ENCODE data around the gene CFAP299. TPM values are rescaled to one million over a fixed set of nuclear protein-coding genes. Genes with fewer than 3 reads are reported as not detected.
"Not testable (repeated sequence)": the region's sequence is repeated elsewhere in the genome, so short reads cannot be mapped to it uniquely, and the experiment has no call there.

CFAP299 gene
- total RNA-seq, 6 experiments from 2014 or later, result not detected

DNA sequence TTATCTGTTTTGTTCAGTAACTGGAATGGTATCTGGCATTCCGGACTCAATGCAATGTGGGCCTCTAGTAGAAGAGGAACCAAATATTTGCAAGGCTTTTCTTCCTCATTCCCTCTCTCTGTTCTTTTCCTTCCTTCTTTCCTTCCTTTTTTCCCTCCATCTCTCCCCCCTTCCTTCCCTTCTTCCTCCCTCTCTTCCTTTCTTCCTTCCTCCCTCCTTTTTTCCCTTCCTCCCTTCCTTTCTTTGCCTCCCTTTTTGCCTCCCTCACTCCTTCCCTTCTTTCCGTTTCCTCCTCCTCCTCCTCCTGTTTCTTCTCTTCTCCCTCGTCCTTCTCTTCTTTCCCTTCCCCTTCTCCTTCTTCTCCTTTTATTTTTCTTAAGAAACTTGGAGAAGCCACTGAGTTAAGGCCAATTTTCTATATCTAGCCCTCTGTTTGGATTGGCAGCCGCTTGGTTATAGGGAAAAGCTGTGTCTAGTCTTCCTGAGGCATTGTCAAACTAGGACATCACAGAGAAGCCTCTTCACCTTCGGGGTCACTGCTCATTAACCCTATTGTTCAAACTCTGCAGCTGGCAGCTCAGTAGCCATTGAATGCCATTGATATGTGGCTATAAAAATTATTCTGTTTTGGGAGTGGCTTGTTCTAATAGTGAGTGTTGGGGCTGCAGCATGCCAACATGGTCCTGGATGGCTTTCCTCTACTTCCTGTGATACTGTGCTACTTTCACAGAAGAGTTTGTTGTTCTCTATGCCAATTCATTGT lies 95.9 kb downstream of the CFAP299 start:
- no peaks in the 10 kb centered on the region for H3K36me3 ChIP-seq
- DNase-seq (no peak), ATAC-seq (no peak)
- H3K9me3 ChIP-seq, result no peaks in the 10 kb centered on the region
- WGBS (ENCODE audit: insufficient coverage, low coverage, low lambda C conversion rate, missing lambda C conversion rate), result 56% methylated on average over 5 of the region's 5 CpGs
- intact Hi-C loops (cut with DNase I), result no loop called here
- no peaks in the 10 kb centered on the region for H3K27me3 ChIP-seq
- H3K4me1 ChIP-seq, result no peaks in the 10 kb centered on the region
- H3K4me3 ChIP-seq, result no peak overlapping the region
- no peak for TF ChIP-seq CTCF (IDR thresholded peaks at IDR 0.05)
- no peak for TF ChIP-seq POLR2A (IDR thresholded peaks at IDR 0.05)
- no peak overlapping the region for H3K27ac ChIP-seq

GRCh38 chr4:80434238-80434637 lies 98.7 kb downstream of the CFAP299 start:
- 76% methylated on average over 1 of the region's 1 CpG for WGBS (ENCODE audit: insufficient coverage, low coverage, low lambda C conversion rate, missing lambda C conversion rate)
- Histone ChIP-seq H3K27ac (no peak overlapping the region), H3K36me3 (no peaks in the 10 kb centered on the region), H3K4me3 (no peak overlapping the region), H3K27me3 (peaks cover 0 to 2% of the 10 kb centered on the region in 2 donors), H3K9me3 (no peaks in the 10 kb centered on the region), H3K4me1 (no peaks in the 10 kb centered on the region)
- intact Hi-C loops (cut with DNase I), result no loop called here
- TF ChIP-seq CTCF (IDR thresholded peaks at IDR 0.05) (no peak), POLR2A (IDR thresholded peaks at IDR 0.05) (no peak)
- no peak for ATAC-seq
- DNase-seq, result no peak

DNA sequence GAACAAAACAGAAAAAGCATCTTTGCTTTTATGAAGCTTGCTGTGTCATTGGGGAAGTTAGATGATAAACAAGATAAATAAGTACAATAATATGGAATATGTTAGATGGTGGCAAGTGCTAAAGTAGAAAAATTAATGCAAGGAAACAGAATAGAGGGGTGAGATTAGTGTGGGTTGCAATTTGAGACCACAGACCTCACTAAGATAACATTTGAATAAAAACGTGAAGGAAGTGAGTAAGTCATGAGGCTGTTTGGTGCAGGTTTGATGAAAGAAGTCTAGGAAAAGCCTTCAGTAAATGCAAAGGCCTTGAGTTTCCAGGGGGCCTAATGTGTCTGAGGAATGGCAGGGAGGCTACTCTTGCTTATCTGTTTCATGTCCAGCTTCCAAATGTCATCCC lies 102.5 kb downstream of the CFAP299 start:
- no peak overlapping the region for H3K4me3 ChIP-seq
- H3K9me3 ChIP-seq, result no peaks in the 10 kb centered on the region
- ATAC-seq (no peak), DNase-seq (no peak)
- TF ChIP-seq CTCF (IDR thresholded peaks at IDR 0.05) (no peak), POLR2A (IDR thresholded peaks at IDR 0.05) (no peak)
- no peaks in the 10 kb centered on the region for H3K4me1 ChIP-seq
- peaks cover 0 to 4% of the 10 kb centered on the region in 2 donors for H3K27me3 ChIP-seq
- intact Hi-C loops (cut with DNase I), result no loop called here
- no peaks in the 10 kb centered on the region for H3K36me3 ChIP-seq
- no peak overlapping the region for H3K27ac ChIP-seq
- 23% methylated on average over 1 of the region's 1 CpG for WGBS (ENCODE audit: insufficient coverage, low coverage, low lambda C conversion rate, missing lambda C conversion rate)

GRCh38 chr4:80439294-80440061 lies 103.9 kb downstream of the CFAP299 start:
- H3K4me1 ChIP-seq; DNase-seq; ATAC-seq; H3K4me3 ChIP-seq; H3K36me3 ChIP-seq; H3K27ac ChIP-seq; intact Hi-C loops (cut with DNase I); H3K9me3 ChIP-seq; H3K27me3 ChIP-seq: not testable (repeated sequence)
- WGBS (ENCODE audit: insufficient coverage, low coverage, low lambda C conversion rate, missing lambda C conversion rate), result 42% methylated on average over 5 of the region's 14 CpGs

GRCh38 chr4:80446248-80446647 lies 110.7 kb downstream of the CFAP299 start:
- Histone ChIP-seq H3K4me3 (no peak overlapping the region), H3K27me3 (no peaks in the 10 kb centered on the region), H3K27ac (no peak overlapping the region), H3K9me3 (no peaks in the 10 kb centered on the region), H3K4me1 (no peaks in the 10 kb centered on the region), H3K36me3 (no peaks in the 10 kb centered on the region)
- intact Hi-C loops (cut with DNase I), result no loop called here
- TF ChIP-seq POLR2A (IDR thresholded peaks at IDR 0.05) (no peak), CTCF (IDR thresholded peaks at IDR 0.05) (no peak)
- DNase-seq, result no peak
- no peak for ATAC-seq

All from right lobe of liver (tissue), 6 donors.